ENCODE results near the gene UBC. TPM values are rescaled to one million over a fixed set of nuclear protein-coding genes. Genes with fewer than 3 reads are reported as not detected.
A peak's percentile ranks its signal among the peaks of the same experiment; 100 is the strongest.
"Not testable (repeated sequence)": the region's sequence is repeated elsewhere in the genome, so short reads cannot be mapped to it uniquely, and the experiment has no call there.

The UBC gene
- total RNA-seq, 1 experiment from 2014 or later: 1,852 TPM

GRCh38 chr12:124916374-124917134 is 2.1 kb upstream of the UBC start:
- DNase-seq (ENCODE audit: extremely low read depth, low read depth): peak; percentile 95

GRCh38 chr12:124915239-124916236 is 1.1 kb upstream of the UBC start:
- peak; percentile 81 for DNase-seq (ENCODE audit: extremely low read depth, low read depth)

- peak; percentile 89 for DNase-seq (ENCODE audit: extremely low read depth, low read depth)
Measured at GRCh38 chr12:124913474-124914391, 717 bp downstream of the UBC start.

GRCh38 chr12:124912529-124913287 is 1.7 kb downstream of the UBC start:
- not testable (repeated sequence) for DNase-seq (ENCODE audit: extremely low read depth, low read depth)

- DNase-seq (ENCODE audit: extremely low read depth, low read depth): not testable (repeated sequence)
Measured at GRCh38 chr12:124911521-124911920, 2.9 kb downstream of the UBC start.

- DNase-seq (ENCODE audit: extremely low read depth, low read depth): no peak
Measured at GRCh38 chr12:124910561-124911478, 3.6 kb downstream of the UBC start.

GRCh38 chr12:124909831-124910560 is 4.5 kb downstream of the UBC start:
- DNase-seq (ENCODE audit: extremely low read depth, low read depth): peak; percentile 47

- DNase-seq (ENCODE audit: extremely low read depth, low read depth): peak; percentile 95
Measured at GRCh38 chr12:124906606-124907261, 7.7 kb downstream of the UBC start.

GRCh38 chr12:124904306-124905098 is 9.9 kb downstream of the UBC start:
- DNase-seq (ENCODE audit: extremely low read depth, low read depth): peak; percentile 86

GRCh38 chr12:124902916-124903315 is 11.5 kb downstream of the UBC start:
- DNase-seq (ENCODE audit: extremely low read depth, low read depth): no peak

GRCh38 chr12:124901003-124901402 is 13.4 kb downstream of the UBC start:
- DNase-seq (ENCODE audit: extremely low read depth, low read depth): no peak

- not testable (repeated sequence) for DNase-seq (ENCODE audit: extremely low read depth, low read depth)
Measured at GRCh38 chr12:124900345-124900795, 14.1 kb downstream of the UBC start.

- DNase-seq (ENCODE audit: extremely low read depth, low read depth): no peak
Measured at GRCh38 chr12:124898923-124899294, 15.5 kb downstream of the UBC start.

- DNase-seq (ENCODE audit: extremely low read depth, low read depth): peak; percentile 80
Measured at GRCh38 chr12:124898200-124898922, 16.1 kb downstream of the UBC start.

GRCh38 chr12:124896461-124896860 is 18.0 kb downstream of the UBC start:
- no peak for DNase-seq (ENCODE audit: extremely low read depth, low read depth)
